NB4 (cell line): ENCODE results near the gene DRD3.

Experiments used
- POLR2A ChIP-seq: IDR thresholded peaks from 2 replicates; pipeline ENCODE4 v1.6.1; 2011; ENCODE audit warnings: mild to moderate bottlenecking; ENCODE audit not compliant: insufficient read length; ENCODE audit errors: extremely low read depth
- TF ChIP-seq, protein P1 (sequence below): IDR thresholded peaks from one replicate; pipeline ENCODE4 v1.5.1; 2012; ENCODE audit warnings: low read depth, low read length

DNA sequence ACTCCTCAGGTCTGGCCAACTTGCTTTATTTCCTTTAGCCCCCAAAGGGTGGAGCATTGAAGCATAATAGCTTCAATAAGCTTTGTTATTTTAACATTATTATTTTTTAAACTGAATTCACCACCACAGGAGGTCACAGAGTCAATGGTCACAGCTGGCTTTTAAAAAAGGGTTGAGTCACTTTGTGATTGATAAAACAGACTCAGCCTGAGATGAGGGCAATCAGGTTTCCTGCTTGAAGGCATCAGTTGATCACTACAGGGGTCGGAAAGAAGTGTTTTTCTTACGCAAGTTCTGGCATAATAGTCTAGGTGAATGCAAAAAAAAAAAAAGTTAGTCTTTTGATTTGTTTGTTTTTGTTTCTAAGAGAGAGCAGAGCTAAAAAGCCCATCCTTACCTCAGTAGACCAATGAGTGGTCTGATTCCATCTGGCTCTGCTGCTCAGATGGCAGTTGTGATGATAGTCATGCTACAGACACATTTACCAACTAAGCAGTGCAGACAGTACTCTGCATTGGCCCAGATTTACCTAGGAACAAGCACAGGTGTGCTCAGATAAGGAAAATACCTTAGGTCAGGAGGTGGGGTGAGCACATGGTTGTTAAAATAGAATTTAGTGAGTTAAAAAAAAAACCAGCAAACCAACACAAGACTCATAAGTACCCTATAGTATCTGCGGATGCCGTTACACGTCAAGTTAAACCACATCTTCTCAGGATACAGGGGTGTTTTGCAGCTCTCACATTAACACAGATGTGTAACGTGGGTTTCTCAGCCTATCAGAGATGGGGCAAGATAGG lies 35.9 kb upstream of the DRD3 start:
- TF ChIP-seq, protein P1, sequence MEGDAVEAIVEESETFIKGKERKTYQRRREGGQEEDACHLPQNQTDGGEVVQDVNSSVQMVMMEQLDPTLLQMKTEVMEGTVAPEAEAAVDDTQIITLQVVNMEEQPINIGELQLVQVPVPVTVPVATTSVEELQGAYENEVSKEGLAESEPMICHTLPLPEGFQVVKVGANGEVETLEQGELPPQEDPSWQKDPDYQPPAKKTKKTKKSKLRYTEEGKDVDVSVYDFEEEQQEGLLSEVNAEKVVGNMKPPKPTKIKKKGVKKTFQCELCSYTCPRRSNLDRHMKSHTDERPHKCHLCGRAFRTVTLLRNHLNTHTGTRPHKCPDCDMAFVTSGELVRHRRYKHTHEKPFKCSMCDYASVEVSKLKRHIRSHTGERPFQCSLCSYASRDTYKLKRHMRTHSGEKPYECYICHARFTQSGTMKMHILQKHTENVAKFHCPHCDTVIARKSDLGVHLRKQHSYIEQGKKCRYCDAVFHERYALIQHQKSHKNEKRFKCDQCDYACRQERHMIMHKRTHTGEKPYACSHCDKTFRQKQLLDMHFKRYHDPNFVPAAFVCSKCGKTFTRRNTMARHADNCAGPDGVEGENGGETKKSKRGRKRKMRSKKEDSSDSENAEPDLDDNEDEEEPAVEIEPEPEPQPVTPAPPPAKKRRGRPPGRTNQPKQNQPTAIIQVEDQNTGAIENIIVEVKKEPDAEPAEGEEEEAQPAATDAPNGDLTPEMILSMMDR: no peak
- TF ChIP-seq POLR2A: no peak
